ENCODE measurements around the gene ALLC.
"Not testable (repeated sequence)": the region's sequence is repeated elsewhere in the genome, so short reads cannot be mapped to it uniquely, and the experiment has no call there.

ALLC gene

GRCh38 chr2:3656762-3657721, 958 bp upstream of the ALLC start:
- Histone ChIP-seq H3K79me2 (ENCODE audit: low read length) (no peaks in the 10 kb centered on the region), H2AFZ (ENCODE audit: low read depth, low read length) (peak overlapping the region; percentile 36), H3K4me3 (ENCODE audit: low read length) (no peak overlapping the region), H3K4me1 (ENCODE audit: low read length) (peaks cover 77% of the 10 kb centered on the region), H3K4me2 (ENCODE audit: low read length) (peak overlapping the region; percentile 31), H3K27ac (ENCODE audit: low read length) (peak overlapping the region; percentile 98), H3K9me3 (ENCODE audit: insufficient read depth, low read length) (peaks cover 4% of the 10 kb centered on the region; the same call in 1 of the 2 replicates), H3K27me3 (ENCODE audit: low read depth, low read length) (no peaks in the 10 kb centered on the region), H3K9ac (ENCODE audit: low read length) (peak overlapping the region; percentile 22; the same call in 1 of the 2 replicates), H4K20me1 (ENCODE audit: insufficient read depth, low read length) (no peaks in the 10 kb centered on the region), H3K36me3 (replicated peaks; ENCODE audit: low read depth, low read length) (no peaks in the 10 kb centered on the region)
- TF ChIP-seq CTCF (IDR thresholded peaks at IDR 0.05; ENCODE audit: low read depth, low read length) (no peak), EZH2phosphoT487 (IDR thresholded peaks at IDR 0.05; ENCODE audit: low read depth) (no peak)

GRCh38 chr2:3659447-3660432, 1.7 kb downstream of the ALLC start:
- Histone ChIP-seq H3K4me2 (ENCODE audit: low read length) (peak overlapping the region; percentile 58), H3K4me3 (ENCODE audit: low read length) (peak overlapping the region; percentile 35), H3K27ac (ENCODE audit: low read length) (peak overlapping the region; percentile 98), H2AFZ (ENCODE audit: low read depth, low read length) (peak overlapping the region; percentile 50; the same call in 1 of the 2 replicates), H3K9ac (ENCODE audit: low read length) (peak overlapping the region; percentile 76), H3K79me2 (ENCODE audit: low read length) (no peaks in the 10 kb centered on the region), H3K36me3 (replicated peaks; ENCODE audit: low read depth, low read length) (no peaks in the 10 kb centered on the region), H3K9me3 (ENCODE audit: insufficient read depth, low read length) (peaks cover 4% of the 10 kb centered on the region), H3K4me1 (ENCODE audit: low read length) (peaks cover 79% of the 10 kb centered on the region), H4K20me1 (ENCODE audit: insufficient read depth, low read length) (no peaks in the 10 kb centered on the region), H3K27me3 (ENCODE audit: low read depth, low read length) (no peaks in the 10 kb centered on the region)
- TF ChIP-seq CTCF (IDR thresholded peaks at IDR 0.05; ENCODE audit: low read depth, low read length) (no peak), EZH2phosphoT487 (IDR thresholded peaks at IDR 0.05; ENCODE audit: low read depth) (no peak)

DNA sequence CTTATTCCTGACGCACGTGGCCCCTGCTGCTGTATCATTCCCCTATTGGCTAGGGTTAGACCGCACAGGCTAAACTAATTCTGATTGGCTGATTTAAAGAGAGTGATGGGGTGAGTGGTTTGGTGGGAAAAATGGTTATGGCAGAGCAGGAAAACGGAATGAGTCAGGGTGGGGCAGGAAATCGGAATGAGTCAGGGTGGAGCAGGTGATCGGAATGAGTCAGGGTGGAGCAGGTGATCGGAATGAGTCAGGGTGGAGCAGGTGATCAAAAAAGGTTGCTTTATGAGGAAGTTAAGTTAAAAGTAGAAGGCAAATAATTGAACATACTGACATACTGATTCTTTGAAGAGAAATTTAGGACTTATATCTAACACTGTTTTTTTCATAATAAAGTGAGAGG, 2.6 kb downstream of the ALLC start:
- not testable (repeated sequence) for H3K9me3 ChIP-seq (ENCODE audit: insufficient read depth, low read length); H3K36me3 ChIP-seq (replicated peaks; ENCODE audit: low read depth, low read length); H3K79me2 ChIP-seq (ENCODE audit: low read length); H2AFZ ChIP-seq (ENCODE audit: low read depth, low read length); H3K27me3 ChIP-seq (ENCODE audit: low read depth, low read length); H4K20me1 ChIP-seq (ENCODE audit: insufficient read depth, low read length)
- peak overlapping the region; percentile 98 for H3K27ac ChIP-seq (ENCODE audit: low read length)
- H3K4me3 ChIP-seq (ENCODE audit: low read length): peak overlapping the region; percentile 43
- H3K4me2 ChIP-seq (ENCODE audit: low read length): peak overlapping the region; percentile 73
- peak overlapping the region; percentile 81 for H3K9ac ChIP-seq (ENCODE audit: low read length)
- H3K4me1 ChIP-seq (ENCODE audit: low read length): peaks cover 75% of the 10 kb centered on the region

DNA sequence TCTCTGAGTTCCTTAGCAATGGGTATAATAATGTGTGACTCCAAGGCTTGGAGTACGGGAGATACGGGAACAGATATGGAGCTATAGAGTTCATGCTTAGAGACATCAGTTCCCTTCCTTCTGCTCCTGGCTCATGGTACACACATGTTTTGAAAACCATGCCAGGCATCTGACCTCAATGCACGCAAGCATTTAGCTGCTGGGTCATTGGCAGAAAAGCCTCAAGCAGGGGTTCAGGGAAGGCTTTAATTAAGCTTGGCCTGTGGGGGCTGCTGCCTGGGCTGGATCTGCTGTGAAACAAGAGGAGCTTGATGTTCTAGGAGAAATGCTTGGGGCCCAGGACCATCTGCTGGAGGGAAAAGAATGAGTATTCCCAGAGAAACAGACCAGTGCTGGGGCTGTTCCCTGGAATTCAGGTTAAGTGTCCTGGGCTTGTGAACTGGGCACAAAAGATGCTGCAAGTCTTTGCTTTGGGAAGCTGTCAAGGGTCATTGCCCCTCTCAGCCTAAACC, 3.2 kb downstream of the ALLC start:
- Histone ChIP-seq H3K36me3 (replicated peaks; ENCODE audit: low read depth, low read length) (no peaks in the 10 kb centered on the region), H4K20me1 (ENCODE audit: insufficient read depth, low read length) (no peaks in the 10 kb centered on the region), H3K4me3 (ENCODE audit: low read length) (peak overlapping the region; percentile 43), H3K4me1 (ENCODE audit: low read length) (peaks cover 74% of the 10 kb centered on the region), H3K9me3 (ENCODE audit: insufficient read depth, low read length) (peaks cover 4% of the 10 kb centered on the region), H2AFZ (ENCODE audit: low read depth, low read length) (no peak overlapping the region), H3K27me3 (ENCODE audit: low read depth, low read length) (no peaks in the 10 kb centered on the region), H3K9ac (ENCODE audit: low read length) (peak overlapping the region; percentile 81), H3K4me2 (ENCODE audit: low read length) (peak overlapping the region; percentile 73), H3K27ac (ENCODE audit: low read length) (peak overlapping the region; percentile 98), H3K79me2 (ENCODE audit: low read length) (no peaks in the 10 kb centered on the region)
- TF ChIP-seq CTCF (IDR thresholded peaks at IDR 0.05; ENCODE audit: low read depth, low read length) (no peak), EZH2phosphoT487 (IDR thresholded peaks at IDR 0.05; ENCODE audit: low read depth) (no peak)
